Measurements from ENCODE around the gene MRPL30. TPM values are rescaled to one million over a fixed set of nuclear protein-coding genes. Genes with fewer than 3 reads are reported as not detected.

Gene MRPL30
- total and polyA plus RNA-seq, 2 donors (not counting 1 experiment from before 2014, with no cell fraction given): 4.7 to 18.5 TPM

- H3K79me2 ChIP-seq (ENCODE audit: control insufficient read depth, insufficient read depth, low read length): no peaks in the 10 kb centered on the region
- POLR2A ChIA-PET: no interaction called here
- no peaks in the 10 kb centered on the region for H3K36me3 ChIP-seq (replicated peaks in 1 of 2; ENCODE audit: control extremely low read depth in 1 of 2, control insufficient read depth in 1 of 2, extremely low read depth in 1 of 2, insufficient read depth in 2 of 2, low read length in 1 of 2)
- H3K27ac Mint-ChIP-seq: no peak overlapping the region
- TF ChIP-seq EZH2 (IDR thresholded peaks at IDR 0.05; ENCODE audit: borderline replicate concordance, insufficient read depth, low read depth, low read length, poor library complexity, severe bottlenecking) (no peak), CTCF (IDR thresholded peaks at IDR 0.05) (no peak)
- H3K27me3 ChIP-seq (replicated peaks in 1 of 4; ENCODE audit: control extremely low read depth in 1 of 4, control insufficient read depth in 3 of 4, insufficient read depth in 4 of 4, low read length in 3 of 4): no peaks in the 10 kb centered on the region
- H3K4me1 Mint-ChIP-seq: no peaks in the 10 kb centered on the region
- no peaks in the 10 kb centered on the region for H4K20me1 ChIP-seq (ENCODE audit: control insufficient read depth, insufficient read depth, low read length, poor library complexity, severe bottlenecking)
- no peaks in the 10 kb centered on the region for H3K9me3 Mint-ChIP-seq (ENCODE audit: insufficient read depth)
- no peak overlapping the region for H3K27ac ChIP-seq (ENCODE audit: low read length in 2 of 2)
- no peak overlapping the region for H3K9ac ChIP-seq (ENCODE audit: low read length)
- WGBS (ENCODE audit: insufficient coverage): 94% methylated on average over 4 of the region's 6 CpGs
- no peak for DNase-seq
- intact Hi-C loops (cut with micrococcal nuclease): no loop called here
- no peak overlapping the region for H3K4me3 ChIP-seq (ENCODE audit: control extremely low read depth in 1 of 5, extremely low read depth in 1 of 5, insufficient read depth in 1 of 5, low read depth in 2 of 5, low read length in 4 of 5)
- no peaks in the 10 kb centered on the region for H3K27me3 Mint-ChIP-seq
- H3K4me3 Mint-ChIP-seq: no peak overlapping the region
- H3K4me1 ChIP-seq (ENCODE audit: control insufficient read depth in 2 of 2, insufficient read depth in 2 of 2, low read length in 2 of 2): no peaks in the 10 kb centered on the region
- no peak overlapping the region for H2AFZ ChIP-seq (ENCODE audit: insufficient read depth, low read depth, low read length, poor library complexity, severe bottlenecking)
- H3K4me2 ChIP-seq (replicated peaks; ENCODE audit: low read depth, low read length, poor library complexity, severe bottlenecking): no peak overlapping the region
- peaks cover 0 to 3% (median 0%) of the 10 kb centered on the region in 3 donors for H3K9me3 ChIP-seq (ENCODE audit: control extremely low read depth in 1 of 3, control insufficient read depth in 2 of 3, insufficient read depth in 1 of 3, low read length in 2 of 3)
- CTCF ChIA-PET: no interaction called here
- no peak for ATAC-seq (ENCODE audit: low read depth)
Observed at GRCh38 chr2:99242151-99242550, 61.2 kb downstream of the MRPL30 start.

Small RNAs within 50 kb of the gene (small RNA-seq; reads per million reads assigned to genes)
- gene AC092587.1 (ENCODE audit: insufficient read length, low read depth, low replicate concordance): not detected

Other genes starting within 250 kb of the MRPL30 start
- gene CRACDL, start 245.0 kb upstream of the MRPL30 start, total RNA-seq: 0.07 and 0.25 TPM in 2 replicates
- gene CRACDL, start 245.0 kb upstream of the MRPL30 start, polyA plus RNA-seq: not detected in 2 replicates
- gene C2orf15, start 39.5 kb upstream of the MRPL30 start, total RNA-seq: 1.0 and 1.2 TPM in 2 replicates
- gene C2orf15, start 39.5 kb upstream of the MRPL30 start, polyA plus RNA-seq: 0.89 and 1.1 TPM in 2 replicates
- 36.9 and 39.6 TPM in 2 replicates for gene TSGA10, start 26.2 kb upstream of the MRPL30 start, total RNA-seq
- 4.6 and 6.7 TPM in 2 replicates for gene TSGA10, start 26.2 kb upstream of the MRPL30 start, polyA plus RNA-seq
- gene LIPT1, start 26.2 kb upstream of the MRPL30 start, total RNA-seq: 24.3 and 26.2 TPM in 2 replicates
- 12.2 and 17.1 TPM in 2 replicates for gene LIPT1, start 26.2 kb upstream of the MRPL30 start, polyA plus RNA-seq
- 71.6 and 73.0 TPM in 2 replicates for gene MITD1, start 126 bp upstream of the MRPL30 start, total RNA-seq
- gene MITD1, start 126 bp upstream of the MRPL30 start, polyA plus RNA-seq: 31.0 and 53.1 TPM in 2 replicates
- gene LYG2, start 74.5 kb downstream of the MRPL30 start, total RNA-seq: not detected in 2 replicates
- gene LYG2, start 74.5 kb downstream of the MRPL30 start, polyA plus RNA-seq: not detected in 2 replicates
- 2.7 and 3.0 TPM in 2 replicates for gene LYG1, start 120.0 kb downstream of the MRPL30 start, total RNA-seq
- 4.0 and 4.5 TPM in 2 replicates for gene LYG1, start 120.0 kb downstream of the MRPL30 start, polyA plus RNA-seq
- 21.7 and 27.1 TPM in 2 replicates for gene TXNDC9, start 155.1 kb downstream of the MRPL30 start, total RNA-seq
- 9.3 and 11.2 TPM in 2 replicates for gene TXNDC9, start 155.1 kb downstream of the MRPL30 start, polyA plus RNA-seq
- 32.8 and 33.0 TPM in 2 replicates for gene EIF5B, start 156.2 kb downstream of the MRPL30 start, total RNA-seq
- gene EIF5B, start 156.2 kb downstream of the MRPL30 start, polyA plus RNA-seq: 4.5 and 5.1 TPM in 2 replicates

All from B cell (primary cell).